Omental fat pad (tissue), 4 donors: ENCODE measurements around the gene NUDT15. TPM values are rescaled to one million over a fixed set of nuclear protein-coding genes. Genes with fewer than 3 reads are reported as not detected.

Source experiments
- ATAC-seq: fragments of 150-250 bp; one replicate; pipeline ENCODE4 v1.9.1; 2016; ENCODE audit warnings: mild to moderate bottlenecking, moderate library complexity; ENCODE audit not compliant: low FRiP score
- DNase-seq: peaks from one replicate; pipeline ENCODE4 v3.0.0-alpha.2; 2019; ENCODE audit warnings: low spot score
- CTCF ChIP-seq, 3 donors: fragments of 450-650 bp; IDR thresholded peaks; one replicate each; pipeline ENCODE4 v1.5.1; 2016 to 2017; ENCODE audit warnings: antibody characterized with exemption in 3 of 3, mild to moderate bottlenecking in 3 of 3, moderate library complexity in 2 of 3
- total RNA-seq, 4 donors: library from RNA; depleted of rRNA; stranded (reverse); fragments of >200 nt; gene quantifications; one replicate each; pipeline ENCODE4 v1.1.0, GENCODE V29; 2016

The NUDT15 gene
- total RNA-seq, 4 donors from 2014 or later: 8.6 to 11.2 (median 9.0) TPM

GRCh38 chr13:48074006-48074405 lies 36.5 kb downstream of the NUDT15 start:
- DNase-seq (no peak), ATAC-seq (no peak)
- no peak for TF ChIP-seq CTCF (IDR thresholded peaks at IDR 0.05)

DNA sequence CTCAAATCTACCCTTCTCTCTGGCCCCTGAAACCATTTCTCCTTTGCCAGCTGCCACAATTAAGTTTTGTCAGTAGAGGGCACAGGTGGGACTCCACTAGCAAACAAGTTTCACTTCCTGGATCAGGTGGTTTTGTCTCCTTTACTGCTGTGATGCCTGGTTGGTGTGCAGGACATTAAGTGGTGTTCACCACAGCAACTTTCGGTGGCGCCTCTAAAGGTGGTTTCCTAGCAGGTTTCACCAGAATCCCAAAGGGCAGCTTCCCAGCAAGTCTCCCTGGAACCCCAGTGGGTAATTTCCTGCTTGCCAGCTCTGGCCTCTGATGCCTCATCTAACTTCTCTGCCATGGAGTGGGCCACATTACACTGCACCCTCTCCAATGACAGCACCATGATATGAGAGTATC lies 40.7 kb downstream of the NUDT15 start:
- ATAC-seq (no peak), DNase-seq (no peak)
- no peak for TF ChIP-seq CTCF (IDR thresholded peaks at IDR 0.05)

- DNase-seq (no peak), ATAC-seq (no peak)
- no peak for TF ChIP-seq CTCF (IDR thresholded peaks at IDR 0.05)
These were observed 44.2 kb downstream of the NUDT15 start for GRCh38 chr13:48081739-48082138.

DNA sequence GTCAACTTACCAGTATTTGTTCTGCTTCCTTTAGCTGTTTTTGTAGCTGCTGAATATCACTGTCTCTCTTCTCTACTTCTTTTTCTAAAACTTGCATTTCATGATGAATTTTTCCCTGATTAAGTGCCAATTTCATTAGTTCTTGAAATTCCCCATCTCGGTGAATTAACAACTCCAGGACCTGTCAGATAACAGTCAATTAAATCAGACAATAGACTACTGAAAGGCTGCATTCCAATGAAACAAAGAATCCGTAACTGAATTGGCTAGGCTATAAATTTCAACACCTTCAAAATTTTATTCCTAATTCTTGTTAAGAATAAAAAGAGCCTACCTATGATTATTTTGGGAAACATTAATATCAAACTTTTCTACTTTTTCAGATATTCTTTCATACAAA lies 48.7 kb downstream of the NUDT15 start:
- no peak for TF ChIP-seq CTCF (IDR thresholded peaks at IDR 0.05)
- ATAC-seq (no peak), DNase-seq (no peak)

- no peak for TF ChIP-seq CTCF (IDR thresholded peaks at IDR 0.05)
- ATAC-seq: no peak
- DNase-seq: no peak
These were observed 56.1 kb downstream of the NUDT15 start for GRCh38 chr13:48093588-48093987.

DNA sequence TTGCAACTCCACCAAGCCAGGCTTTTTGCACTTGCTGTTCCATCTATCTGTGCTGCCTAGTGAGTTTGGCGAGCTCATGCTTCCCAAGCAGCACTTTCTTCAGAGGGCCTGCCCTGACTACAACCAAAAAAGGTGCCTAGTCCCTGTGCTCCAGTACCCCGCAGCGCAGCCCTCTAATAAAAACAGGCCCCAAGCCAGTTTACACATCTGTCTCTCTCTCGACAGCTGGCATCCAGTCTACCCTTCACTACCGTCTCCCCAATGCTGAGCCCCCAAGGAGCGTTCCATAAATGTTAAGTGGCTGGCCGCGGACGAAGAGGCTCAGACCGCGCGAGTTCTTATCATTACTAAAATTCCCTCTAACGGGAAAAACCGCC lies 56.9 kb downstream of the NUDT15 start:
- DNase-seq: no peak
- no peak for ATAC-seq
- no peak for TF ChIP-seq CTCF (IDR thresholded peaks at IDR 0.05)

DNA sequence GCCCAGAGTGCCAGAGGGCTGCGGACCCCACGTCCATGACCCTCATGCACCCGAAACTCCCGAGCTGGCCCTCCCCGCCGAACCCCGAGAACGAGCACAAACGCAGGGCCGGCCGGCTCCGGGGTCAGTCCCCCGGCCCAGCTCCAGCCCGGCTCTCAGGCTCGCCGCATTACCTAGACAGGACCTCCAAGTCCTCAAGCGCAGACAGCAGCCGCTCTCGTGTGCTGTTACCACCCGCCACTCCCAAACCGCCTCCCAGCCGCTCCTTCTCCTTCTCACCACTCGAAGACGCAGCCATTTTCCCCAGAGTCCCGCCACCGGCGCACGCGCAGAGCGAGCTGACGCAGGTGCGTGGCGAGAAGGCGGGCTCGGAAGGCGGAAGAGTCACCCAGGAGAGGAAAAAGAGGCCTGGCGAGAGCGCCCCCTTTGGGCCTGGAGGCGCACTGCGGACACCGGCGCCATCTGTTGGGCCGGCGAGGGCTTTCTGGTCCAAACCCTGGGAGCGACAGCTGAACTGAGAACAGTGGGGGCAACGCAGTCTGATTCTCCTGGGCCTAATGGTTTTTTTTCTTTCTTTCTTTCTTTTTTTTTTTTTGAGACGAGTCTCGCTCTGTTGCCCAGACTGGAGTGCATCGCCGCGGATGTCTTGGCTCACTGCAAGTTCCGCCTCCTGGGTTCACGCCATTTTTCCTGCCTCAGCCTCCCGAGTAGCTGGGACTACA lies 57.4 kb downstream of the NUDT15 start, which contains the start of gene MED4:
TSS of gene MED4 (minus strand) at position 324 of the 722 bp plus-strand sequence. CDS start at position 298, 26 bp downstream.
- ATAC-seq (peak; percentile 100), DNase-seq (peak; percentile 93)
- TF ChIP-seq CTCF (IDR thresholded peaks at IDR 0.05): peak in 2 of 3 donors; percentile 80 to 98
